ENCODE data around the gene VEPH1.
A peak's percentile ranks its signal among the peaks of the same experiment; 100 is the strongest.

VEPH1 gene

GRCh38 chr3:157247391-157247790 is 255.8 kb downstream of the VEPH1 start:
- no peak for DNase-seq

GRCh38 chr3:157242836-157243235 is 260.4 kb downstream of the VEPH1 start:
- DNase-seq: no peak

- no peak for DNase-seq
Observed at GRCh38 chr3:157241599-157241998, 261.6 kb downstream of the VEPH1 start.

- DNase-seq: no peak
Observed at GRCh38 chr3:157240408-157240807, 262.8 kb downstream of the VEPH1 start.

GRCh38 chr3:157239082-157239704 is 264.0 kb downstream of the VEPH1 start:
- peak; percentile 16 for DNase-seq

- DNase-seq: no peak
Observed at GRCh38 chr3:157238457-157238856, 264.8 kb downstream of the VEPH1 start.

- DNase-seq: no peak
Observed at GRCh38 chr3:157237886-157238285, 265.3 kb downstream of the VEPH1 start.

GRCh38 chr3:157235291-157235690 is 267.9 kb downstream of the VEPH1 start:
- no peak for DNase-seq

GRCh38 chr3:157233923-157234322 is 269.3 kb downstream of the VEPH1 start:
- DNase-seq: no peak

- no peak for DNase-seq
Observed at GRCh38 chr3:157232141-157232540, 271.1 kb downstream of the VEPH1 start.

- DNase-seq: no peak
Observed at GRCh38 chr3:157231071-157231470, 272.1 kb downstream of the VEPH1 start.

- no peak for DNase-seq
Observed at GRCh38 chr3:157226173-157226847, 276.9 kb downstream of the VEPH1 start.

- DNase-seq: no peak
Observed at GRCh38 chr3:157225001-157225400, 278.2 kb downstream of the VEPH1 start.

- DNase-seq: no peak
Observed at GRCh38 chr3:157220883-157221282, 282.3 kb downstream of the VEPH1 start.

- no peak for DNase-seq
Observed at GRCh38 chr3:157220211-157220610, 283.0 kb downstream of the VEPH1 start.

- no peak for DNase-seq
Observed at GRCh38 chr3:157219215-157219614, 284.0 kb downstream of the VEPH1 start.
